Right ventricle myocardium inferior (tissue), 1 donor: Measurements from ENCODE around the gene IFIT2. TPM values are rescaled to one million over a fixed set of nuclear protein-coding genes. Genes with fewer than 3 reads are reported as not detected.
"Not testable (repeated sequence)": the region's sequence is repeated elsewhere in the genome, so short reads cannot be mapped to it uniquely, and the experiment has no call there.

Experiments
- ATAC-seq: fragments of 200-7000 bp; cut with Tn5 transposase; one replicate; pipeline ENCODE4 v1.9.1; 2020; ENCODE audit warnings: mild to moderate bottlenecking, moderate library complexity
- DNase-seq: peaks from one replicate; pipeline ENCODE4 v3.0.0; 2021; ENCODE audit errors: missing footprints
- intact Hi-C: fragments of 100-400 bp; cut with DNase I; formaldehyde crosslinking; loops from one replicate; pipeline ENCODE4 v1.11.0; 2022
- total RNA-seq: library from RNA; stranded (reverse); fragmentation: NEBNext Ultra II Directional; extraction: Animal tissue kit (Norgen Biotek cat#: 25700); gene quantifications from one replicate; pipeline ENCODE4 v1.2.1, GENCODE V29; 2021
- donor health status: DM: no; HTN: yes; CAD: no; lungs with severe emphysema.

Gene IFIT2
- total RNA-seq, 1 donor from 2014 or later = 4.2 TPM

DNA sequence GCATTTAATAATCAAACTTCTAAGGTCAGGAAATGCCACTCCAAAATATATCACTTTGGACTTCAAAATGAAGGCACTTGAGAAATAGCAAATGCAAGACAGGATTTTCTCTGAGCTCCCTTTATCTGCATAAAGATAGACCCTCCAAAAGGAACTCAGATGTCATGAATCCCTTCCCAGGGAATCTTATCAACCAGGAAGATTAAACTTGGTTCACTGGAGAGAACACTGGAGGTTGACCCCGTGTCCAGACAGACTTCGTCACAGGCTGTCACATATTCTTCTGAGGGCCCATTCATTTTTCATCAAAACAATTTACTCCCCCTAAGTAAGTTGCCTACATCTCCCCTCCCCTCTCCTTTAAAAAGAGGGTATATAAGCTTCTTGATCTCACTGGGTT, 47.1 kb downstream of the IFIT2 start:
- no peak for DNase-seq
- intact Hi-C loops = no loop called here
- no peak for ATAC-seq

DNA sequence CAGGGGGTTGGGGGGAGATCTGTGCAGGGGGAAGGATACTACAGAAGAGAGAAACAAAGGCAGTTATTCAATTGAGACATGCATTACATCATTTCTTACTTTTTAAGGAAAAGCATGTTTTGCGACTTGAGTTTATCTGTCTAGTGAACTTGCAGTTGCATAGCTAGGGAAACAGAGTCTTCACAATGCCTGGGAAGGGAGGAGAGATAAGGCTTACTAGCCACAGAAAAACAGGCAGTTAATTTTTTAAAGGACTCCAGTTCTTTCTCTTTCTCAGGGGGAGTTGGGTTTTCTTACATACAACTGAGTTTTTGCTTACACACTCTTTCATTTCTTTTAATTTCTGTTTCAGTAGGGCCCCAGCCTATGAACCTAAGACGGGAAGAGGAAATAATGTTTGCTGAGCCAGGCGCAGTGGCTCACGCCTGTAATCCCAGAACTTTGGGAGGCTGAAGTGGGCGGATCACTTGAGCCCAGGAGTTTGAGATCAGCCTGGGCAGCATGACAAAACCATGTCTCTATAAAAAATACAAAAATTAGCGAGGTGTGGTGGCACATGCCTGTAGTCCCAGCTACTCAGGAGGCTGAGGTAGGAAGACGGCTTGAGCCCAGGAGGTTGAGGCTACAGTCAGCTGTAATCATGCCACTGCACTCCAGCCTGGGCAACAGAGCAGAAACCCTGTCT, 48.9 kb downstream of the IFIT2 start:
- intact Hi-C loops, DNase-seq: not testable (repeated sequence)
- peak; percentile 54 for ATAC-seq

DNA sequence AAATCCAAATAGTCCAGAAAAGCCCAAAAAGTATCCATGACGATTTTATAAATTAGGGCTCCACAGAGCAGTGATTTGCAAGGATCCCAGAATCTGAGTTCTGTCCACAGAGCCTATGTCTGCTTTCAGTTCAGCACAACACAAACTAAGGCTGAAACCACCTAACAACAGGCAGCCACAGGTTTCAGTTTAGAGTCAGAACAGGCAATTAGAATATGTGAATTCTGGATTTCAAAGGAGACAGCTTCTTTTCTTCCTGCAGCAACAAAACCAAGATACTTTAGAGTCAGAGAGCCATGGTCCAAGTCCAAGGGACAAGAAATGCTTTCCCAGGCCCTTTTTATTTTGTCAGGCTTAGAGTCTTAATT, 49.5 kb downstream of the IFIT2 start:
- DNase-seq (no peak), ATAC-seq (peak; percentile 26)
- intact Hi-C loops = no loop called here

DNA sequence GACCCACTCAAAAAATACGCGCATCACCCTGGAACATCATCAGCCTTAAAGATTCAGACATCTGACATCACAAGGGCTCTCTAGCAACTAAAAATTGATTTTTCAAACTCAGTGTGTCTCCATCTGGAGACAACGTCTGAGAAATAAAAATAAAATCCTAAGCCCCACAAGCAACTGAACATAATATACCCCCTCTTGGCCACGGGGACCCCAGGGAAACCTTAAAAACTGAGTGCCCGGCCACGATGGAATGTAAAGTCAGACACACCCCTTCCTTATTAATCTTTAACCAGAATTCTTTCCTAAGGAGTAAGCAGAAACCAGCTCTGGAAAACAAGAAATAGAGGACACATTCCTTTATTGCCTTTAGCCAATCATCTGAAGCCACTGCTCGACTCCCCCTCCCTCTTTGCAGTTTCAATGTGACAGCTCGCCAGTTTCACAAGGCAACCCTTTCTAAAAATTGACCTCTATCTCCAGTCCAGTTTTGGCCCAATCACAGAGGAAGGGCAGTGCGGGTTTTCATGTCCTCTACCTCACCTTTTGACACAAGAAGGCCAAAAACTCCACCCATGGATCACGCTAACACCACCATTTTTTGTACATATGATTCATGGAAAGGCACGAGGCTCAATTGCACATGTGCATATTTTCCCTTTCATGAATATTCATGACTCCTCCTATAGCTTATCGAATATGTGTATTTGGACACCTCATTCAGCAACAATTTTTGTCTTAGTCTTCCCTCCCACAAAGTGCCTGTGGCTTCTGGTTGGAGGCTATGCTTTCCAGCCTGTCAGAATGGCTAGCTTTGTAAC, 50.1 kb downstream of the IFIT2 start:
- intact Hi-C loops = no loop called here

DNA sequence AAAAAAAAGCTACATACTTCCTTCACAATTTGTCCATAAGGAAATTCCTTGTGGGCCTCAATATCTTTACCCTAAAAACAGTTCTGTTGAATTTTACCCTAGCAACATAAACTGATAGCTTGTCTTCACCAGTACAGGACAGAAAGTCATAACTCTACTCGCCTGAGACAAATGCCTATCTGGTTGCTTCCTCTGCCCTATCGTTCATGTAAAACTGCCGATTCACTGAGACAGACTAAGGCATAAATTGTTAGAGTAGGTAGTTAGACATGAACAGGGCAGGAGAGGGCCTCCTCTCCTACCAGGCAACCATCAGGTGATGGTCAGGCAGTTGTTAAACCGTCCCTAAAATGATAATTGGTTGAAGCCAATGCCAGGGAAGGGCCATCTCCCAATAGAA, 51.0 kb downstream of the IFIT2 start:
- ATAC-seq (no peak), DNase-seq (no peak)
- intact Hi-C loops = no loop called here

More for the DNA sequence above, 50.1 kb downstream of the IFIT2 start:
- DNase-seq = no peak
- ATAC-seq = peak; percentile 74

DNA sequence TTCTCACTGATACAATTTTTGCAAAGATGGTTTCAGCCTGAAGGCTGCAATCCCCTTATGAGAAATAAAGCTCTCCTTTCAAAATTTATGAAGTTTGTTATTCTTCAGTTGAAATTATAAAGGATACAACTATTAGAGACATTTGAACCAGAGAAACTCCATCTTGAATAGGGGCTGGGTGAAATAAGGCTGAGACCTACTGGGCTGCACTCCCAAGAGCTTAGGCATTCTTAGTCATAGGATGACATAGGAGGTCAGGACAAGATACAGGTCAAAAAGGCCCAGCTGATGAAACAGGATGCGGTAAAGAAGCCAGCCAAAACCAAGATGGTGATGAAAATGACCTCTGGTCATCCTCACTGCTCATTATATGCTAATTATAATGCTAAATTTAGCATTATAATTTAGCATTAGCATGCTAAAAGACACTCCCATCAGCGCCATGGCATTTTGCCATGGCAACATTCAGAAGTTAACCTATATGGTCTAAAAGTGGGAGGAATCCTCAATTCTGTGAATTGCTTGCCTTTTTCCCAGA, 53.6 kb downstream of the IFIT2 start:
- no peak for DNase-seq
- intact Hi-C loops = no loop called here

DNA sequence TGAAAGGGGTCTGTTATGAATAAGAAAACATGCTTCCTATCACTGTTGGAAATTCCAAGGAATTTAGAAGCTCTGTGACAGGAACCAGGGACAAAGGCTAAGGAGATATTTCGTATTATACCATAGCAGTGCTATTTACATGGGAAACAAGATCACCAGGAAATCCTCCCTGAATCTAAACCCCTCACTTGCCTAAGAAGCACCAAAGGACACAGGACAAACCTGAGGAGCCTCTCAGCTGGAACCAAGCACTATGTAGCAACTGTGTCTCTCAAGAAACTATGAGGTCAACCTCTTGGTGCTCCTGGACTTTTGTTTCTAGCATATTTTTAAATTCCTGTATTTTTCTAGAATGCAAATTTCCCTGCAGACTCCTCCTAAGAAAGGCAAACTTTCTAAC, 55.2 kb downstream of the IFIT2 start:
- intact Hi-C loops = no loop called here
- ATAC-seq = no peak
- no peak for DNase-seq

More for the DNA sequence above, 53.6 kb downstream of the IFIT2 start:
- ATAC-seq = no peak

DNA sequence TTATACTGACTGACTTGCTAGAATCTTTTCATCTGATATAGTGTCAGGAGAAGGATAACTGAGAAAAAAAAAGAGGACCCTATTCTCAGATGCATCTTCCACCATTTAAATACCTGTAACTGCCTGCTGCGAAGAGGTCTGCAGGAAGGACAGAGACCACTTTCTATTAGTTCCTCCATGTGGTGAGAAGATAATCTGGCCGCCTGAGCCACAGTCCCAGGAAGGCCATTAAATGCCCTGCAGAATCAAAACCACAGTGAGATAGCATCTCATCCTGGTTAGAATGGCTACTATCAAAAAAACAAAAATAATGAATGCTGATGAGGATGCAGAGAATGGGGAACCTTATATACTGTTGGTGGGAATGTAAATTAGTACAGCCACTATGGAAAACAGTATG, 56.1 kb downstream of the IFIT2 start:
- DNase-seq (no peak), ATAC-seq (no peak)
- intact Hi-C loops = no loop called here

Other genes starting within 250 kb of the IFIT2 start
- 0.14 TPM for gene CH25H, start 94.7 kb upstream of the IFIT2 start, total RNA-seq
- gene LIPA, start 50.3 kb upstream of the IFIT2 start, total RNA-seq = 19.3 TPM
- 7.0 TPM for gene IFIT3, start 26.0 kb downstream of the IFIT2 start, total RNA-seq
- not detected for gene IFIT1B, start 76.0 kb downstream of the IFIT2 start, total RNA-seq
- gene IFIT1, start 90.6 kb downstream of the IFIT2 start, total RNA-seq = 36.0 TPM
- gene IFIT5, start 112.5 kb downstream of the IFIT2 start, total RNA-seq = 8.2 TPM
- gene SLC16A12, start 233.5 kb downstream of the IFIT2 start, total RNA-seq = 1.1 TPM